ENCODE results near the gene CAPN11.

CAPN11 gene

GRCh38 chr6:44148306-44148705, 10.3 kb upstream of the CAPN11 start:
- no peak overlapping the region for H3K4me3 ChIP-seq (ENCODE audit: control insufficient read depth, low read depth, low read length)
- DNase-seq (ENCODE audit: low read depth) = no peak
- TF ChIP-seq CTCF (conservative IDR thresholded peaks at IDR 0.05; ENCODE audit: control insufficient read depth, insufficient read depth, low read depth, low read length) = no peak

GRCh38 chr6:44149369-44150012, 9.1 kb upstream of the CAPN11 start:
- no peak for TF ChIP-seq CTCF (conservative IDR thresholded peaks at IDR 0.05; ENCODE audit: control insufficient read depth, insufficient read depth, low read depth, low read length)
- no peak overlapping the region for H3K4me3 ChIP-seq (ENCODE audit: control insufficient read depth, low read depth, low read length)
- DNase-seq (ENCODE audit: low read depth) = no peak

GRCh38 chr6:44150317-44150917, 8.2 kb upstream of the CAPN11 start:
- DNase-seq (ENCODE audit: low read depth) = no peak
- no peak for TF ChIP-seq CTCF (conservative IDR thresholded peaks at IDR 0.05; ENCODE audit: control insufficient read depth, insufficient read depth, low read depth, low read length)
- H3K4me3 ChIP-seq (ENCODE audit: control insufficient read depth, low read depth, low read length) = no peak overlapping the region

GRCh38 chr6:44151348-44152108, 7.1 kb upstream of the CAPN11 start:
- H3K4me3 ChIP-seq (ENCODE audit: control insufficient read depth, low read depth, low read length) = no peak overlapping the region
- DNase-seq (ENCODE audit: low read depth) = peak; percentile 55
- peak; percentile 75 for TF ChIP-seq CTCF (conservative IDR thresholded peaks at IDR 0.05; ENCODE audit: control insufficient read depth, insufficient read depth, low read depth, low read length)

- no peak for TF ChIP-seq CTCF (conservative IDR thresholded peaks at IDR 0.05; ENCODE audit: control insufficient read depth, insufficient read depth, low read depth, low read length)
- H3K4me3 ChIP-seq (ENCODE audit: control insufficient read depth, low read depth, low read length) = no peak overlapping the region
- DNase-seq (ENCODE audit: low read depth) = no peak
Observed at GRCh38 chr6:44152109-44152461, 6.5 kb upstream of the CAPN11 start.

GRCh38 chr6:44152533-44152932, 6.1 kb upstream of the CAPN11 start:
- no peak overlapping the region for H3K4me3 ChIP-seq (ENCODE audit: control insufficient read depth, low read depth, low read length)
- DNase-seq (ENCODE audit: low read depth) = no peak
- no peak for TF ChIP-seq CTCF (conservative IDR thresholded peaks at IDR 0.05; ENCODE audit: control insufficient read depth, insufficient read depth, low read depth, low read length)

All from fibroblast of mammary gland (primary cell).